Hepatocyte (in vitro differentiated cells): ENCODE measurements around the gene PTCD1.

Experiments used
- CTCF ChIP-seq: fragments of 200-600 bp; sonication (generic); IDR thresholded peaks from 2 replicates; pipeline ENCODE4 v1.5.1; 2016; ENCODE audit warnings: antibody characterized with exemption, mild to moderate bottlenecking; ENCODE audit not compliant: poor library complexity
- EZH2 ChIP-seq: fragments of 200-600 bp; sonication (generic); IDR thresholded peaks from 2 replicates; pipeline ENCODE4 v1.6.1; 2016; ENCODE audit warnings: antibody characterized with exemption, mild to moderate bottlenecking, borderline replicate concordance
- EZH2phosphoT487 ChIP-seq: fragments of 200-600 bp; sonication (generic); IDR thresholded peaks from one replicate; pipeline ENCODE4 v1.6.1; 2018; ENCODE audit warnings: antibody characterized with exemption, mild to moderate bottlenecking, low read depth, moderate library complexity; ENCODE audit not compliant: unreplicated experiment, severe bottlenecking

DNA sequence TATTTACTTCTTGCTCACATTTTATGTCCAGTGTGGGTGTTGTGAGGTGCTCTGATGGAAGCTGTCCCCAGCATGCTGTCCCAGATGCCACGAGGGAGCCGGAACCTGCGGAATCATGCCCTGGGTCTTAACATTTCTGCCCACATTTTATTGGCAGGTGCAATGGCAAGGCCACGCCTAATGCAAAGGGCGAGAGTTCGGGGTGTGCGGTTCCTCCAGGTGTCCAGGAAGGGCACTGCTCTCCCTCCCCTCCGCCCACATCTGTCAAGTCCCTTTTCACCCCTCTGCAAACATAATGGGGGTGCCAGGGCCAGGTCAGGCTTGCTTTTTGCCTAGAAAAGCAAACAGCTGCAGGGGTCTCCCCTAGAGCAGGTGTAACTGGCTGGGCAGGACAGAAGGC is 46.6 kb downstream of the PTCD1 start:
- no peak for TF ChIP-seq CTCF
- TF ChIP-seq EZH2: no peak
- no peak for TF ChIP-seq EZH2phosphoT487
